NCI-H460 (cell line): ENCODE data around the gene RUNX1. TPM values are rescaled to one million over a fixed set of nuclear protein-coding genes. Genes with fewer than 3 reads are reported as not detected.
"Not testable (repeated sequence)": the region's sequence is repeated elsewhere in the genome, so short reads cannot be mapped to it uniquely, and the experiment has no call there.

Experiments
- DNase-seq: peaks from one replicate; pipeline ENCODE4 v3.0.0-alpha.2; 2016; ENCODE audit warnings: low read depth; ENCODE audit errors: extremely low read depth
- total RNA-seq: library from RNA; depleted of rRNA; stranded (reverse); fragments of >200 nt; shearing (Covaris generic); gene quantifications from 2 replicates; pipeline ENCODE4 v1.2.3, GENCODE V29; 2014

Gene RUNX1
- total RNA-seq, 1 experiment from 2014 or later = 7.3 TPM

- no peak for DNase-seq
Measured at GRCh38 chr21:34977333-34977732, 71.8 kb downstream of the RUNX1 start.

DNA sequence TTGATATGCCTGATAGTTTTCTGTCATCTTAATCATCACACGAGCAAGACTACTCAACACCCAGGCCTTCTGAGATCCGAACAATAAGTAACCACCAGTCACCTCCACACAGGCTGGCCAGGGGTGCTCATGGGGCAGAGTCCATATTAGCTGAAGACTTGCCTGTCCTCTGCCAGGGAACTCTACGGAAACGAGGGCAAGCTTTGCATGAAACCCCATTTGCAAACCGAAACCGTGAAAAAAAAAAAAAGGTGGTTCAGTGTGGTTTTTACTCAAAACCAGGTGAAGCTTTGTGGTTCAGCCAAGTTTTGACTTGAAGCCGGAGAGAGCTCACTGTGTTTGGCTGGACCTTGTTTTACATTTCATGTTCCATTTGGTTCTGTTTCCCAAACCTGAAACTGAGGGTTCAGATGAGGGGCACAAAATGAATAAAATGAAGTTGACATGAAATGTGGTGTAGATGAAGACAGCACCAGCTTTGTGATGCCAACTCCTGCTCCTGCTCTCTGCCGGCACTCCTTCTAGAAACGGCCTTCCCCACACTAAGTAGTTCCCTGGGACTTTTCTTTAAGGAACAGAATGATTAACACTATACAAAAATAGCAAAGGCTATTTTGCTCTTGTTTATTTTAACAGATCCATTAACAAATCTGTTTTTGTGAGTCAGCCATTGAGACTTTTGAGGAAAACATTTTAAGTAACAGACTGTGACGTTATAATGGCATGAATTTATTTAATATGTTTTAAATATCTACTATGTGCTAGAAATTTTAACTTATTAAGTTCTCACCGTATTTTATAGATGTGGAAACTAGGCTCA is 74.7 kb downstream of the RUNX1 start:
- DNase-seq = no peak

- DNase-seq = no peak
Measured at GRCh38 chr21:34973685-34974084, 75.4 kb downstream of the RUNX1 start.

GRCh38 chr21:34971656-34972055 is 77.4 kb downstream of the RUNX1 start:
- no peak for DNase-seq

- no peak for DNase-seq
Measured at GRCh38 chr21:34970566-34970965, 78.5 kb downstream of the RUNX1 start.

DNA sequence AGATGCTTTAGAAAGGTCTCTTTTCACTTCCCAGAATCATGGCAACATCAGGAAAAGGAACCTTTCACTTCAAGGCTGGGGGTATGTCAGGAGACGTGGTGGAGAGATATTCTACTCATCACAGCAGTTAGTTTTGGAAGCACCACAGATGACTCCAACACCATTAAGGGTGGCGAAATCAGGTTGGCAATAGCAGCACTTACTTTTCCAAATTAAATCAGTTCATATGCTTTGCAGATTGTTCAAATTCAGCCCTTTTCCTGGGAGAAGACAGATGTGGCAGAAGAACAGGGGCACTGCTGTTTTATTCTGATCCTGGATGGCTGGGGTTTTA is 79.0 kb downstream of the RUNX1 start:
- DNase-seq = no peak

DNA sequence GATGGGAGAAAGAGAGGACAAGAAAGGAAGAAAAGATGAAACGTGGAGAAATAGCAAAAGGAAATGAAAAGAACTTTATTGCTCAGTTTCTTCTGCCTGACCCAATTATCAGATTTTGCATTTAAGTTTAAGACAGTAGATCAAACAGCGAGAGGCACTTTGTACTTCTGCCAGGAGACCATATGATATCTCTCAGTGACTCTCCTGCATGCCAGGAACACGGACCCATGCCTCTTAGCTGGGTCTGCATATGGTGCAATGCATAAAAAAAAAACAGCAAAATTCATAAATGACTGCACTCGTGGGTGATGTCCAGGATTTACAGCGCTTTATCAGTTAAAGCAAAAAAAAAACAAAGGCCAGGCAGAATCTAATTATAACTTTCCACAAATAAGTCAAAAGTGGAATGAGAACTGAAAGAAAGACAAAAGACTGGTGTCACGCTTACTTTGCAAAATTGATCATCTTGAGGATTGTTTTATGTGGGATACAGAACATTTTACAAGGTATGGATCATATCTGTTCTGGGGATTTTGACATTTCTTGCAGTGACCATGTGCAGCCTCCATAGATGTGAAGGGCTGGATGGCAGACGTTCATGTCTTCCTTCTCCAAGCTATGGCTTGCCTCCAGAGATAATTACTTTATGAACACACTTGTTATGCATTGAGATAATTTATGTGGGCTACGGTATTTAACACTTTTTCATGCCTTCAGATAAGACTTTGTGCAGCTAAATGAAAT is 79.5 kb downstream of the RUNX1 start:
- DNase-seq = no peak

DNA sequence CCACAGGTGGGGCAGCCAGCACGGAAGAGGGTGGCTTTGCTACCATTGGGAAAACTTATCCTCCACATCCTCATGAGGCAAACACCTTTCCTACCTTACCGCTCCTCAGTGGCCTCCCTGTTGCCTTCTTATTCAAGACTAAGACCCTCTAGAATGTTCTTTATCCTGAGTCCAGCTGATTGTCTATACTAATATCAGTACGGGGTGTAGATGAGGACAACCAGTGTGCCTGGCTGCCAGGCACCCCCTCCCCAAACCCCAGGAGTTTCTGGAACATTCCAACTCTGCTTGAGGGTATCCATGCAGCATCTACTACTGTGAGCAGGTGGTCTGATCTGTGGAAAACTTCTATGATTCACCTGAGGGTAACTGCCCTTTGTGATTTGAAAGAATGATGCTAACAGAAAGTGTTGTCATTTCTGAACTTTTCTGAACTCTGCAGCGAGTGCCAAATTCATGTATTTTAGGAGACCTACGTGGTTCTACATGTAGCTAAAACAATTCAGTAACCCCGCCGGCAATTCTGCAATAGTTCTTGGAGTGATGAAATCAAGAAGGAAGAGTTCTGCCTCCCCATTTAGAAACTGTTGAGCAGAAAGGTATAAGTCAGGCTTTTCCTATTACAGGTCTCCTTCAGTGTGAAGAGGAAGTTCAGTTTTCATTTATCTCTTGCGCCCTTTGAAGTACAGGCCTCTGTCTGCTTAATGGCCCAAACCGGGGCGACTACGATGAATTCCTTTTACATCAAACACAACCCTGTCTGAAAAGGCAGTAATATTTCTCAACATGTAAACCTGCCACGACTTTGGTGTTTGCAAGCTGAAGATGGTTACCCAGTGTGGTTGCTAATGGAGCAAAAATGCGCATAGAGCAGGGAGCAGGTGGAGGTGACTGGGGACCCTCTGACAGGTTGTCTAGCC is 80.4 kb downstream of the RUNX1 start:
- no peak for DNase-seq

DNA sequence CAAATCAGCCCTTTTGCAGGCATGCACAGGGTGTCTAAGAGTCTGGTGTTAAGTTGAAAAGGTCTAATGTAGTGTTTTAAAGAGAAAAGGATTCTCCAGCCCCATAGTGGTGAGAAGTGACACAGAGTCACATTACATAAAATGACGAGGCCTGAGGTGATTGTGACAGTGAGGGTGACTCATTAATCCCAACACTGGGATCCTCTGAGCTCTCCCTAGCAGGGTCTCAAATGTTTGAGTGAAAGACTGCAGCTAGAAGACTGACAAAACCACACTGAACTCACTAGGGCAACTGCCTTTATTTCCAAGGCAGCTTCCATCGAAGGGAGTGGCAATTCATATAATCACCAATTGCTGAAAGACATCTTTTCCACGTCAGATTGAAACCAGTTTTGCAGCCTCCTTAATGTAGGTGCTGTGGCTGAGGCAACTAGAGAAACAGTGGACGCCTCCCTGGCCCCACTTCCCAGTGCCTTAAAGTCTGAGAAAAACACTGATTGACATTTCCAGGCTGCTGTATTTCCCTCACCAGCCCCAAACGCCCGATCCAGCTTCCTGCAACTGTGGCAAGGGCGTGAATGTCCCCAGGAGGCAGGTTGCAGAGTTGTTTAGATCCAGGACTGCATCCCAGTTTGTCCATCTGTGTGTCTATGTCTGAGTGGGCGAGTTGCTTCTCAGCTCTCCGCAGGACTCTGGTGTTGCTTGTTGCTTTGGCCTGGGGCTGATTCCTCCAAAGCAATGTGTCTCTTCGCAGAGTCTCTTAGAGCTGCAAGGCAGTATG is 81.4 kb downstream of the RUNX1 start:
- no peak for DNase-seq

GRCh38 chr21:34966881-34967280 is 82.2 kb downstream of the RUNX1 start:
- DNase-seq = not testable (repeated sequence)

GRCh38 chr21:34965200-34966174 is 83.6 kb downstream of the RUNX1 start:
- DNase-seq = no peak

DNA sequence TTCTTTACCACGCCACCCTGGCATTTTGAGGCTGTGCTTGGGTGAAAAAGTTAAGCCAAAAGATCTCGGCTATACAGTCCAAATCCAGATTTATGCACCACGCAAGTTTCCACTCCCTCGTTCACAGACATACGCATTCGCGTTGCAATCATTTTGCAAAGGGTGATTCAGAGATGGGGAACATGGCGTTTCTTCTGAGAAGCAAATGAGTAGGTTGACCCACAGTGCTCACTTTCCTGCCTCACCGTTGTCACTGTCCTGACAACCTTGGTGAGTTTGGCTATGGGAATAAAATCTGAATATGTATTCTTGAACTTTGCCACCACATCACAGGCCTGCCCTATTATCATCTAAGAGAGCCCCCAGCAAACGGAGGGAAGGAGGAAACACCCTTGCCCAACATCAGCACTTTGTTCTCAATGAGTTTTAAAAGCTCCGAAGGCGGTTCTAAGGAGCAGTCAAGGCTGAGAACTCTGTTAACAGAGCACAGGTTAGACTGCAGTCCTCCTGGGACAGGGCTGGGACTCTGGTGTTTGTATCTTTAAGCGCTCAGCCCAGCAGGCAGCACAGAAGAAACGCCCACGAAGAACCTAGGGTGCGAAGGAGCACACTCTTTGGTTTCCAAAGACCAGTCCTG is 86.4 kb downstream of the RUNX1 start:
- no peak for DNase-seq

GRCh38 chr21:34962136-34962535 is 87.0 kb downstream of the RUNX1 start:
- DNase-seq = no peak

DNA sequence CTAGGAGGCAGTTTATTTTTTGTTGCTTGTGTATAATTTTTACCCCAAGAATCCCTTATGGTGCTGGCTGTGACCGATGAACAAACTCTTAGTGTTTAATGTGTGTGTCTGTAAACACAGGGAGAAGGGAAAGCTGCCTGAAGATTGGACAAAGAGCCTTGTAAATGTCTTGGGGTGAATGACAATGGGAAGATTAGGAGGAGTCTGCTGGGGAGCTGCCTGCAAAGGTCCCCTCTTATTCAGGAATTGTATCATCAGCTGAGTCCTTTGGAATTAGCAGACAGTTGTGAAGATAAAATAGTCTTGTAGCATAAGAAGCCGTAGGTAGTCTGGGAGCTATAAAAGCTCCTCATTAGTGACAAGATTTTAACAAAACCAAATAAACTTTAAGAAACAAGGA is 88.4 kb downstream of the RUNX1 start:
- no peak for DNase-seq

DNA sequence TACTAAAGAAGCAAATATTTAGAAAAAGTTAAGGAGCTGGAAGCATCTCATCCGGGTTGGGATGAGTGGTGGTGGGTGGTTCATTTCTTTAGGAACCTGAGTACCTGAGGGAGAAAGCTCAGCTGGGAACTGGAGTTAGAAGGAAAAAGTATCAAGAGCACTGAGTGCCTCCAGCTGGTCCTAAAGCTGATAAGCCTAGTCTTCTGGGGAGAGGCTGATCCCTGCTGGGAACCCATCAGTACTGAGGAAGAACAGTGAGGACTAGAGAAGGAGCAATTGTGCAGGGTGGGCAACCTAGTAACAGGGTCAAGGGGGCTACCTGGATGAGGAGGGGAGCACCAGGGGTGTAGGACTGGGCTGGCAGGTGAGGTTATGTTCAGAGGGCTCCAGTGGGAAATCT is 89.5 kb downstream of the RUNX1 start:
- DNase-seq = no peak

DNA sequence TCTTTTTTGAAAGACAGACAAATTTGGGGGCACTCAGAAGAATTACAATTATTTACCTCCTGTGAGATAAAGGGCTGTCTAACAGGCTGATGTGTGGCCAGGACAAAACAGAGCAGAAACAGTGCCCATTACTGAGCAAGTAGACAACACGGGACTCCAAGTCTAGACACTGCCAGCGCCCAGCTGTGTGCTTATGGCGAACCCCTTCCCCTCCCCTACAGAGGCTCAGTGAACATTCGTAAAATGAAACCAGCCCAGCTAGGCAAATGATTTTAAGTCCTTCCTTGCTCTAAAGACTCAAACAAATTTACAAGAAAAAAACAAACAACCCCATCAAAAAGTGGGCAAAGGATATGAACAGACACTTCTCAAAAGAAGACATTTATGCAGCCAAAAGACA is 91.1 kb downstream of the RUNX1 start:
- DNase-seq = no peak

- DNase-seq = no peak
Measured at GRCh38 chr21:34956416-34957316, 92.4 kb downstream of the RUNX1 start.

DNA sequence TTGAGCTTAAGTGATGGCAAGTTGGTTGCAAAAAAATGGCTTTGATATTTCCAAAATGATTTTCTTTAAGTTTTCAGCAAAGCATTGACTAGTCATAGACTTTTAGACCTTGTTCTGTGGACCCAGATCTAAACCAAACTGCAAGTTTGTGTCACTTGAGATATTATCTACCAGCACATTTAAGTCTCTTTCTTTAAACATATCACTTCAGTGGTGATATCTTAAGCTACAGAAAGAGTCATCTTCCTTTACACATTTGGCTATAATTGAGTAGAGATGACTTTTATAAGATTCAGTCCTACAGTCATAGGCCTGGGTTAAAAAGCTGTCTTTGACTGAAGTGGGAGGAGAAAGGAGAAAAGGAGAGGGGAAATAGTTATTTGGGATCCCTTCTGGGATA is 95.2 kb downstream of the RUNX1 start:
- DNase-seq = no peak
